Measurements from ENCODE around the gene HAAO.

DNA sequence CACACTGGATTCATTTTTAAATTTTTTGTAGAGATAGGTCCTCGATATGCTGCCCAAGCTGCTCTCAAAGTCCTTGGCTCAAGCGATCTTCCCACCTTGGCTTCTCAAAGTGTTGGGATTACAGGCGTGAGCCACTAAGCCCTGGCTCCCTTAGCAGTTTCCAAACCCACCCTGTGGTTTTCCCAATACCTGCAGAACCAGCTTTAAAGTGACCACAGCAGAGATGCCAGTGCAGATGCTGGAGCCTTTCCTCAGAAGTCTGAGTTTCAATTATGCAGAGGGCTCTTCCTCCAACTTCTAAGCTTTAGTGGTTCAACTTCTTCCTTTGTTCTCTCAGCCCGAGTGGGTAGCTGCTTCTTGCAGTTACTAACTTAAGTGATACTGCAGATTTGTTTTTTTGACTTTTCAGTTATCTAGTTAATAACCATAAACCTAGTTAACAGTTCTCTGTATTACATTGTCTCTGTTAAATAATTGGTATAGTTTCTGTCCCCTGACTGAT is 8.1 kb upstream of the HAAO start:
- TF ChIP-seq, protein P1, sequence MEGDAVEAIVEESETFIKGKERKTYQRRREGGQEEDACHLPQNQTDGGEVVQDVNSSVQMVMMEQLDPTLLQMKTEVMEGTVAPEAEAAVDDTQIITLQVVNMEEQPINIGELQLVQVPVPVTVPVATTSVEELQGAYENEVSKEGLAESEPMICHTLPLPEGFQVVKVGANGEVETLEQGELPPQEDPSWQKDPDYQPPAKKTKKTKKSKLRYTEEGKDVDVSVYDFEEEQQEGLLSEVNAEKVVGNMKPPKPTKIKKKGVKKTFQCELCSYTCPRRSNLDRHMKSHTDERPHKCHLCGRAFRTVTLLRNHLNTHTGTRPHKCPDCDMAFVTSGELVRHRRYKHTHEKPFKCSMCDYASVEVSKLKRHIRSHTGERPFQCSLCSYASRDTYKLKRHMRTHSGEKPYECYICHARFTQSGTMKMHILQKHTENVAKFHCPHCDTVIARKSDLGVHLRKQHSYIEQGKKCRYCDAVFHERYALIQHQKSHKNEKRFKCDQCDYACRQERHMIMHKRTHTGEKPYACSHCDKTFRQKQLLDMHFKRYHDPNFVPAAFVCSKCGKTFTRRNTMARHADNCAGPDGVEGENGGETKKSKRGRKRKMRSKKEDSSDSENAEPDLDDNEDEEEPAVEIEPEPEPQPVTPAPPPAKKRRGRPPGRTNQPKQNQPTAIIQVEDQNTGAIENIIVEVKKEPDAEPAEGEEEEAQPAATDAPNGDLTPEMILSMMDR (IDR thresholded peaks at IDR 0.05), result no peak
- TF ChIP-seq ZFX (IDR thresholded peaks at IDR 0.05; ENCODE audit: borderline replicate concordance), result no peak
